ENCODE results near the gene DTNB.

Gene DTNB

DNA sequence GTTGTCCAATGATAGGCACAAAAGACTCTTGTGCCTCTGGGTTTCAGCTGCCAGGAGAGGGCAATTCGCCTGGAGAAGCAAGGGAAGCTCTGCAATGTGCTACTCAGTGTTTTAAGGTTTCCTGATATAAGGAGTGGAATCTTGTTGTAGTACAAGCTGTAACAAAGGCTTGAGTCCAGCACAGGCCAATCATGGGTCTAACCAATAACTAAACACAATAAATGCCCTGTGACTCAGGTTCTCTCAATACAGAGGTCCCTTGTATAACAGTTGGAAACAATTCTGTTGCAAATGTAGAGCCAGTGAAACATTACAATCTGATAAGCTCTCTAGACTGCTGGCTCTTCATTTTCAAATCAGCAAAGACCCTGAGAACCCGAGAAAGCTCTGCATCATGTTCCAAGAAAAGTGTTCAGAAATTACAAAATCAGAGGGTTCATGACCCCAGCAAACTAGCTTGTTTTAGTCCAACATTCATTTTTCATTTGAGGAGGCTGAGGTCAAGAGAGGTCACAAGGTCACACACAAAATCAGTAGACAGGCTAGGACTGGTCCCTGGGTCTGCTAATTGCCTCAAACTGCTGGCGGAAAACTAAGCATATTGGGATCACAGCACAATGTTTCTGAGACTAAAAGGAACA, 272.7 kb downstream of the DTNB start:
- in situ Hi-C loops (cut with MboI; ENCODE audit: low sequenced_read_pairs), result no loop called here

DNA sequence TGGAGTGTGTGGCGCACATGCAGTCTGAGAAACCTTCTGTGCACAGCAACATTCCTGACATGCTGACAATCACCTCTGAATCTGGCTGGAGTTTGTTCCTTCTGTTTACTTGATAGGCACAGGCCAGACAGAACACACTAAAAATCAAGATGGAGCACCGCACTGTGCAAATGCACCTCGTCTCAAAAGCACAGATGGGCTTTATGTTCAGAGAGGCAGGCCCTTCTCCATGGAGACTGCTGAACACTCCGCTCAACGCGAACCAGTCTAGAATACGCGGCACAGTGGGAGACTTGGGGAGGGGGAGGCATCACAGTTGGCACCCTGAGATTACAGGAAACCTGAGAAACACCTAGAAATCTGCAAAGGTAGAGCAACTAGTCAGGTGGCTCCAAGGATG, 273.2 kb downstream of the DTNB start:
- in situ Hi-C loops (cut with MboI; ENCODE audit: low sequenced_read_pairs), result no loop called here

DNA sequence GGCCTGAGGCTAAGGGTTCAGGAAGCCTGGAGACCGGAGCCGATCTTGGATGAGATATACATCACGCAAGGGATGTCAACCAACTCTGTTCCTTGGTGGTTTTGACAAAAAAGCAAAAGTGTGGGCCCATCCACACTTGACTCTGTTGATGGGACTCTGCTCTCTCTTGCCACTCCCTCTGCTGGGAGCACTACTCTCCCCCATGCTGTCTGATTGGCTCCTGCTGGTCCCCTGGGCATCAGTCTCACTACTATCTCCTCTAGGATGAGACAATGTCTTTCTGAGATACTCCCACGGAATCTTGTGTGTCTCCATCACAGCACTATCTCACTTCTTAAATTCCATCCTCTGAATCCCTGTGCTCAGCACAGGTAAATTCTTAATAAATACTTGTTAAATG, 274.8 kb downstream of the DTNB start:
- in situ Hi-C loops (cut with MboI; ENCODE audit: low sequenced_read_pairs), result no loop called here

DNA sequence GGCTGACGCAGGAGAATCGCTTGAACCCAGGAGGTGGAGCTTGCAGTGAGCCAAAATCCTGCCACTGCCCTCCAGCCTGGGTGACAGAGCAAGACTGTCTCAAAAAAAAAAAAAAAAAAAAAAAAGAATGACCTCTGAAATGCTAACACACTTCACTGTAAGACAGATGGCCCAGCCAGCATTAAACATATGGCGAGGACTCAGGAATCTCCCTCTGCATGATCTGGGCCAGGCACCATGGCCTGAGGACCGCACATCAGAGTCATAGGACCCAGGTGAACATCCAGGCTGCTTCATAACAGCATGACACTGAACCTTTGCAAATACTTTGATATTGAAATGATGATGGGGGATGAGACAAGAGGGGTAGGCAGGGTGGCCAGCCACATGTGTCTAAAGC, 275.6 kb downstream of the DTNB start:
- in situ Hi-C loops (cut with MboI; ENCODE audit: low sequenced_read_pairs), result no loop called here

DNA sequence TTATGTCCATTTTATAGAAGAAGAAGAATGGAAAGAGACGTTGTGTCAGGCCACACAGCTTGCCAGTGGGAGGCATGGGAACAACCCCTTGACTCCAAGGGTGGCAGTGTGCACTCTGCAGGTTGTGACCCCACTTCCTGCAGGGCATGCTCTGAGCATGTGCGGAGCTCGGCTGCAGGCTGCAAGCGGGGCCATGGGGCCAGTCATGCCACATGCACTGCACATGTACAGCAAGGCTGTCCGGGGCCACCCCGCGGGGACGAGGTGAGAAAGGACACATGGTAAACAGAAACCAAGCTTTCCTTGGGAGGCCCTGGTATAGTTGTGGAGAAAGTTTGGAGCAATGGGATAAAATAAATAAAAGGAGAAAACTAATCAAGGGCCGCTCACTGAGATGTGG, 284.2 kb downstream of the DTNB start:
- in situ Hi-C loops (cut with MboI; ENCODE audit: low sequenced_read_pairs), result no loop called here

DNA sequence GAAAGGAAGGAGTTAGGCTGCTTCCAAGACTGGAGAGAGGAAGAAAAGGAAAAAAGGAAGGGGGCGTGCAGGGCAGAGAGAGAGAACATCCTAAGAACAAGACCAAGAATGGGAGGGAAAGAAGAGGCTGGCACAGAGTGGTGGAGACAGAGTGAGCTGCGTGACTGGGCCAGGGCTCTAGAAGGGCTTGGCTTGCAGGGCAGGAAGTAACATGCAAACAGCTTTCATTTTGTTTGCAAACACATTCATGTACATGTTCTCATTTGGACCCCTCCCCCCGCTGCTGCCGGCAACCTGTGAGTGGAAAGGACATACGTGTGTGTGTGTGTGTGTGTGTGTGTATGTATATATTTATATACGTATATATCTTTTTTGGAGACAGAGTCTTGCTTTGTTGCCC, 284.9 kb downstream of the DTNB start:
- in situ Hi-C loops (cut with MboI; ENCODE audit: low sequenced_read_pairs), result no loop called here

DNA sequence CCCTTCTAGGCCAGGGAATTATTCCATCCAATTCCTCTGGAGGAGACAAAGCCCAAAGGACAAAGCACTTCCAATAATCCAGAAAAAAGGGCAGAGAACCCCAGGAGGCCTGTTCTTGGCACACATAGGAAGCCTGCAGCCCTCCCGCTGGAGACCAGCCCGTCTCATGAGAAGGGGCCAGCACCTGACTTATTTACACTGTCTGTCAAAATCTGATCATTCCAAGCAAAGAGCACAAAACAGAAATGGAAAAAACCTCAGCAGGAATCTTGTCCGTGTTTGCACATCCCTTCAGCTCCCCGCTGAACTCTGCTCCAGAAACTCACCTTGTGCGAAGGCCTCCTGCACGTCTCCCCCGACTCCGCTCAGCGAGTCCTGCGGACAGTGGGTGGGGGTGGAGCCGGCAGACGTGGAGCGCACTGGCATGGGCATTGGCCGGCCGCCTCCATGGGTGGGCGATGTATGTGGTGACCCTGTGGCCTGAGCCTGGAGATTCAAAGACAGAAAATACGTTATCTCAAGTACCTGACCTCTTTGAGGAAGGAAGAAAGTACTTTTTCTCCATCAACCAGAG, 285.4 kb downstream of the DTNB start:
- in situ Hi-C loops (cut with MboI; ENCODE audit: low sequenced_read_pairs), result no loop called here

DNA sequence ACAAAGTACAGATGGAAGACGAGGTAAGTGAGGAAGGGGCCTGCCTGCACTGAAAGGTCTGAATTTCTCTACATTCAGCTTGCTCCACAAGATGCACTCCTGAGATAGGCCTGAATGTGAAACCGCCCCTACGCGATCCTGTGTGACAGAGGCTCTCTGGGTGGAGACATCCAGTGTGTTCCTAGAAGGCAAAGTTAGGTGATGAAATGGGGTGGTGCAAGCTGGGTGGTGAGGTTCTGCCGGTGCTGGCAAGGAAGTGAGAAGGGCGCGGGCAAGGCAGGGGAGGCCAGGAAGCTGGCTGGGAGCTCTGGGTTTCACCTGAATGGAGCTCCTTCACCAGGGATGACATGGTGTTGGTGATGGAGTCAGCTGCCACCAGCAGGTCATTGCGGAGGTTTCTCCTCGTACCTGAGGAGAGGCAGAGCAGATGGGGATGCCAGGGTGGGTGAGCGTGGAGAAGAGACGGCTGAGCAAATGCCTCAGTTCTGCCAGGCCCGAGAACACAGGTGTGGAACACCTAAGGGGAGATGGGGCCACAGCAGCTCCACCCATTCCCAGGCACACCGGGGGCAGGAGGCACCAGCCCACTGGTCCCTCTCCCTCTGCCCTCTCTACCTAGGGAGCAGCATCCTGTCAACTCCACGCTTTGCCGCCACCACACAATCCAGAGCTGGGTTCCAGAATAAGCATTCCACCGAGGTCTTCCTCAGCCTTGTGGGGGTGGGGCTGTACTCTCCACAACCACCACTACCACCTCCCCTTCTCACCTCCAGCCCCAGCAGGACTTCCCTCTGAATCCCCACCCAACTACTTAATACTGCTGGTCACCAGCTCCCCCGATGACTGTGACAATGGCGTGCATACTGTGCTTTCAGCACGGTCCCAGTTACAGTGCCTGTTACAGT, 286.2 kb downstream of the DTNB start:
- in situ Hi-C loops (cut with MboI; ENCODE audit: low sequenced_read_pairs), result no loop called here

DNA sequence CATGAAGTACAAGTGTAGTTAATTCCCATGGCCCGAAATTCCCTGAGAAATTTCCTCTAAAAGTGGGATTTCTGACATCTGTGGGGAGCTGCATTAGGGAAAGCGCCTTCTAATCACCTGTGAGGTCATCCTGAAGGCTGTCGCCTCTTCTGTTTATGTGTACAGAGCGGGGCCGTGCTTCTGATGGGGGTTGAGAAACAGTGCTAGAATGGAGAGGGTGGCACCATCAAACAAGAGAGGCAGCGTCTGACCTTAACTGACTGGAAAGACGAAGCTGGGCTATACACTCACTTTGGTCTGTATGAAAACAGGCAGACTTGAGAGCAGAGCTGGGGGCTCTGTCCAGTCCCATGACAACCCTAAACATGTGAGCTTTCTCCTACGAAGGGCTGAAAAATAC, 287.5 kb downstream of the DTNB start:
- in situ Hi-C loops (cut with MboI; ENCODE audit: low sequenced_read_pairs), result no loop called here

DNA sequence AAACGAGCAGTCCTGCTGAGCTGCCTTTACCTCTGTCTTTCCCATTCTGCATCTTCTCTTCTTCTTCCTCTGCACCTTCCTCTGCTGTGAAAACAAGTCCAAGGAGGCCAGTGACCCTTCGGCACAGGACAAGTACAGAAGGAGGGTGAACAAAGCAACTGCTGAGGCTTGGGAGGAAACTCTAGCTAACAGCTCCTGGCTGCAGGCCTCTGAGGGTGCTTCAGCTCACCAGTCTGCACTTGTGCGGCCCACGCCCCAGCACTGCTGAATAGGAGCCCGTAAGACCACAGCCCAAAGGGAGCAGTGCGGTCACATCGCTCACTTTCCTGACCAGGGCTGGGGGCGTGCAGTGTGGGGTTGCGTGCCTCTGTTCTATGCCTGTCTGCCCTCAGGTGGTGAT, 289.6 kb downstream of the DTNB start:
- in situ Hi-C loops (cut with MboI; ENCODE audit: low sequenced_read_pairs), result no loop called here

DNA sequence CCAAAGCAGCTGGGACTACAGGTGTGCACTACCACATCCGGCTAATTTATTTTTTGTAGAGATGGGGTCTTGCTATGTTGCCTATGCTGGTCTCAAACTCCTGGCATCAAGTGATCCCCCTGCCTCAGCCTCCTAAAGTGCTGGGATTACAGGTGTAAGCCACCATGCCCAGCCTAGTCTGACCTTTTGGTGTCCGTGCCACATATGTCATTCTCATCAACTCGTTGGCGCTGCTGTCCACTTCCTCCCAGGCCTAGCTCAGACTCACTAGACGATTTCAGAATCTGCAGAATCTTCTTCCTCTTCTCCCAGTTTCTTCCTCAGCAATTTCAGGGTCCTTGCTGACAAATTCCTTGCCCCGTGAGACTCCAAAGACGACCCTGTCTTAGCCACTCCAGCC, 291.9 kb downstream of the DTNB start:
- in situ Hi-C loops (cut with MboI; ENCODE audit: low sequenced_read_pairs), result no loop called here

DNA sequence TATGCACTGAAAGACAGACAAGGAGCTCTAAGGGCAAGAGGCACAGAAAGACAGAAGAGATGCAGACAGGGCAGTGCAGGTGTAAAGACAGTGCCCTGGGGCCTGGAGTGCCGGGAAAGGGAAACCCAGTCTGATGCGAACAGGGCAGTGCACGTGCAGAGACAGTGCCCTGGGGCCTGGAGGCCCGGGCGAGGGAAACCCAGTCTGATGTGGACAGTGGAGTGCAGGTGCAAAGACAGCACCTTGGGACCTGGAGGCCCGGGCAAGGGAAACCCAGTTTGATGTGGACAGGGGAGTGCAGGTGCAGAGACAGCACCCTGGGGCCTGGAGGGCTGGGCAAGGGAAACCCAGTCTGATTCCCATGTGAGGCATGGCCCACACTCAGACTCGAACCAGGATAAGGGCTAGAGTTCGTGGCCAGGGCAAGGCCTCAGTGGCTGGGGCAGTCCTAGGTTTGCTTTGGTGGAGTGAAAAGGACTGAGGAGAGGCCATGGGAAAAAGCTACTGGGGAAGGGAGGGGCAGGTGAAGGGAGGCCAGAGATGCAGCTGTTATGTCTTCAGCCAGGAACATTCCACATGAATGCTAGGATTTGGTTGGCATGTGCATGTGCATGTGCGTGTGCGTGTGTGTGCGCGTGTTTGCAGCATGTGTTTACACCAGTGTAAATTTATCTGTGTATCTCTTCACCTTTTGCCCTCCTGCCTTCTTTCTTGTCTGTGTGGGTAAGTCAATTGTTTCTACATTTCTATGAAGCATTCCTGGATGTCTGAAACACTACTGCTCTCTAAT, 292.6 kb downstream of the DTNB start:
- in situ Hi-C loops (cut with MboI; ENCODE audit: low sequenced_read_pairs), result no loop called here

DNA sequence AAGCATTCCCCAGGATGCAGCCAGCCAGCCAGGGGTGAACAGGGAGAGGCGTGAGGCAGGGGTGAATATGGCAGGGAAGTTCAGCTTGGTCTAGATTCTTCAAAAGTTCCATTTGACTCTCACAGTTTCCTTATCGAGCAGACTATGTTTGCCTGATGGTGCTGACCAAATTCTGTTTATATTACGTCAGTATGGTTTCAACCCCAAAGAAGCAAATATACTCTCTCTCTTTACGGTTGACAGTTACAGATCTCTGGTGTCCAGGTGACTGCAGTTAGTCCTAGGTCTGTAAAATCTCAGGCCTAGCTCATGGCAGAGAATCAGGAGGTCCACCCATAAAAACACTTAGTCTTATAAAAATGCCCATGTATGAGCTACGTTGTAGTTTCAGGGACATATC, 293.4 kb downstream of the DTNB start:
- in situ Hi-C loops (cut with MboI; ENCODE audit: low sequenced_read_pairs), result no loop called here

DNA sequence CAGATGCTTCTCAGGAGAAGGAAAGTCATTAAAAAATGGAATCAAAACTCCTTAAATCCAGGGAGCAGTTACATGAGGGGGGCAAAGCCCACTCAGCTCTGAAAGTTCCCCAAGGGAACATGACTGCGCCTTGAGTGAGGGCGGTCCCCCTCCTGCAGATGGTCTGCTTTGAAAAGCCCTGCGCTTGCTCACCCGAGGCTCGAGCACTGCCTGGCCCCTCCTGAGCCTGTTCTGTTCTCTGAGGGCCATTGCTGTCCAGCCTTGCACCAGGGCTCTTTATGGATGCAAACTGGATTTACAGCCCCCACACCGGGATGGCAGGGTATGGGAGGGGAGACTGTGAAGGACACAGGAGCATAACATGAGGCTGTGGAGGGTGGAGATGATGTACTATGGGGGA, 293.8 kb downstream of the DTNB start:
- in situ Hi-C loops (cut with MboI; ENCODE audit: low sequenced_read_pairs), result no loop called here

DNA sequence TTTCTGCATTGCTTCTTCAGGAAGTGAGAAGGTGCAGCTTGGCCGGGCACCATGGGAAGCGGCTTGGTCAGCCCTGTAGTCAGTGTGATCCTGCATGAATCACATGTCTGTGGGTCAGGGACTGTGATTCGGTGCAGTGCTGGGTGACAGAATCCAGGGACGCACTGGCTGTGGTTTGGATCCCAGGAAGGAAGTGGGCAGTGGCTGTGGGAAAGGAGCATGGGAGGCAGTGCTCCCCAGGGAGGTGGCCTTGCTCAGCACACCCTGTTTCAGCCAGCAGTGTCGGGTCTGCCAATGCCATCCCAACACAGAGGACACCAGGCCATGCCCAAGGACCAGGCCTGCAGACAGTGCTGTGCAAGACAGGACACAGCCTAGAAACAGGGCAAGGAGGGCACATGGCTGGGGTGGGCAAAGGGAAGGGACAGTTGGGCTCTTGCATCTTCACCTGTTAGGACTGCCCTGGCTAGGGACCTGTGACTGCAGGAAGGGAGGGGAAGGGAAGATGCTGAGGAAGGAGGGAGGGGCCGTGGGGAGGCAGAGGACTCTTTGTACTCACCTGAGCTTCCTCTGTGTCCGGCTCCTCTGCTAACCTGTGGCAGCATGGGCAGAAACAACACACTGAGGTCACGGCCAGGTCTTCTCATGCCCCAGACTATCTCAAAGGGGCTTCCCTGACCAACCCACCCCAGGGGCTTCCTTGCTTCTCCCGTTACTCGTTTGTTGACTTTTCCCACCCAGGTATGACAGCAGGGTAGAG, 294.5 kb downstream of the DTNB start:
- in situ Hi-C loops (cut with MboI; ENCODE audit: low sequenced_read_pairs), result no loop called here

DNA sequence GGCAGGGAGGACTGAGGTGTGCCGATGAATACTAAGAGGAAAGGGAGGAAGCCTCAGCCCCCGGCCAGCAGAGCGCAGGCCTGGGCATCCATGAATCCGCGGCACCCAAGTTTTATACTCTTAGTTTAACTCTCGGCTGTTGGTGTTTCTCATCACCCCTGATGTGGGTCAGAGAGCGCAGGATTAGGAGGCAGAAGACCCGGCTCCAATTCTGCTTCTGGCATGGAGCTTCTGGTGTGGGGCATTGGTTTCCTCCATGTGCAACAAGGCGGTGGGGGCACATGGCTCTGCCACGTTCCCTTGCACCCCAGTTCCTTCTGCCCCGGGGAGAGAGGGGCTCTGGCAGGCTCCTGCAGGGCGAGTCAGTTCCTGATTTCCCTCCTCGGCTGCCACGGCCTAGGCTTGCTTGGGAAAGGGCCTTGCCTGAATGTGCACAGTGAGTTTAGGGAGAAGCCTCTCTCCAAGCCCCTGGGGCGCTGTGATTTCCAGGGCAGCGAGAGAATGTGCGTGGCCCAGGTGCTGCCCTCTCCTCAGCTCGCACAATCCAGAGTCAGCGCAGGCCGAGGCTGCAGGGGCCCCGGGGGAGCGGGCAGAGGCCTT, 295.5 kb downstream of the DTNB start:
- in situ Hi-C loops (cut with MboI; ENCODE audit: low sequenced_read_pairs), result no loop called here

DNA sequence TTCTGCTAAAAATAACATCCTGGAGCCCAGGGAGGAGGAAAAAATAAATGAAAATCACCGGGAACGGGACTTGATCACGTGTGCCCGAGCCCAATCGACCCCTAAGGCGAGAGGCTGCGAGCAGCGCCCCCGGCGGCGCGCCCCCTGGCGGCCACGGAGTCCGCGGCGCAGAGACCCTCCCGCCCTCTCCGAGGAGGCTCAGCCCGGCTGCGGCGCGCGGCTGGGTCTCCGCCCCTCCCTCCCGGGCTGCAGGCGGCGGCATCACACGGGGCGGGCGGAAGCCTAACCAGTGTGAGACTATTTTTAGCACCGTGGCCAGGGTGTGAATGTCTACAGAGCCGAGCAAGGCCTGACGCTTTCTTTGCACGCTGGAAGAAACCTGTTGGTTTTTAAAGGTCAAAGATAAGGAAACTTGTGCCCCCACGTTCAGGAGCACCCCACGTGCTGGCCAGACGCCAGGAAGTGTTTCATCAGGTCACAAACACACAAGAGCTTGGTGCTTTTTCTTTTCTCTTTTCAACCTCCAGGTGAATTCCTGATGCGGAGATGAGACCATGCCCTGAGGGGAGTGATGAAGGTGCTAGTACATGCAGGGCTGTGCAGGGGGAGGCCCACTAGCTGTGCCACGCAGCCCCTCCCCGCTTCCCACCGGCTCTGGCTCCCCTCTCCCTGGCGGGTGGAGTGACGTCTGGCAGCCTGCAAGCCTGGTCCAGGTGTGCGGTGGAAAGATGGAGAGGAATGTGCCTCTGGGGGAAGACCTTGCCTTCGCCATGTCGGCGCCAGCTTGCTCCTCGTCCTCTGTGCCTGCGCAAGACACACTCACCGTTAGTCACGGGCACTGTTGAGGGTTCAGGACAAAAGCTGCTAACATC, 296.4 kb downstream of the DTNB start:
- in situ Hi-C loops (cut with MboI; ENCODE audit: low sequenced_read_pairs), result no loop called here

DNA sequence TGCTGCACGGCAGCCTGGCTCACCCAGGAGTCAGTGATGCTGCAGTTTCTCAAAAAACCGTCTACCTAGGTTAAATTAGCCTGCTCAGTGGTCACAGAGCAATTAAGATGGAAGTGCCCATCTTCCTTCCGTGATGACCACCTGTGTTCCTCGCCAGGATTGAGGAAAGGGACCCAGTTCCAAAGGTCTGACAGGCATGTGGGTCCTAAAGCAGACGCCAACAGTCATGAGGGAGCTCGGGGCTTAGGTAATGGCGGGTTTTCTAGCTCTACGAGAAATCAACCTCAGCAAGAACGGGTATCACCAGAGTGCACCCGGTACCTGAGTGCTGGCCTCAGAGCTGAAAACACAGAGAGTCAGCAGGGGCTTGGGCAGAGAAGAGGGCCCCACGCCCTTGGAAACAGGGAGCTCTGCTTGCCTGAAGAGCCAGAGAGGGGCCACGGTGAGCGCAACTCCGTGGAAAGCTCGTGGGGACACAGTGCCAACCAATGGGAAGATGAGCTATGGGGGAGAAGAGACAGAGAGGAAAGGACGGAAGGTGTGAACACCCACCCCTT, 297.3 kb downstream of the DTNB start:
- in situ Hi-C loops (cut with MboI; ENCODE audit: low sequenced_read_pairs), result no loop called here

DNA sequence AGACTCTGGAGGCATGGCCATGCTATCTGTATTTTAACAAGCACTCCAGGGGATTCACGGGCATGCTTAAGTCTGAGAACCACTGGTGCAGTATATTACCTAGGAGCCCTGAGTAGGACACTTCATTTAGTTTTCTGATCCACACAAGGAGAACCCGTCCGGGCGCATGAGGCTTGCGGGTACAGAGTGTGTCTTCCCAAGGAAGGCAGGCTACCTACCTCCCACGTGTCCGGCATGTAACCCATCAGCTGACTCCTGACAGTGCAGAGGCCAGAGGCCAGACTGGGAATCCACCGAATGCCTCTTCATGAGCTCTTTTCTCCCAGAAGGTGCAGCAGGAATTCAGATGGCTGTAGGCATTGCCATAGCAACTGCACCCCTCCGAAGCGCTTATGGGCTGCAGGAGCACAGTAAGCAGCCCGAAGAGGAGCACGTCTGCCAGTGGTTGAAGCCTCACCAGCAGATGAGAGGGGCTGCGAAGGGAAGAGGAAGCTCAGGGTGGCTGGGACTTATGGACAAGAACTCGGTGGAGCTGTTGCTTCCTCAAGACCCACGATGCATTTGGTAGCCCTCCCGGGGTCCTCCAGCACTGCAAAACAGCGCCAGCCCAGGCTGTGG, 297.9 kb downstream of the DTNB start:
- in situ Hi-C loops (cut with MboI; ENCODE audit: low sequenced_read_pairs), result no loop called here
